NT2/D1 (cell line): ENCODE measurements around the gene RIC3.

Experiments used
- SUZ12 ChIP-seq: IDR thresholded peaks from 2 replicates; pipeline ENCODE4 v1.6.1; 2011; ENCODE audit not compliant: insufficient read length, insufficient read depth; ENCODE audit errors: extremely low read depth
- ZNF274 ChIP-seq: IDR thresholded peaks from 2 replicates; pipeline ENCODE4 v1.6.1; 2011; ENCODE audit warnings: mild to moderate bottlenecking, low read depth, low read length

DNA sequence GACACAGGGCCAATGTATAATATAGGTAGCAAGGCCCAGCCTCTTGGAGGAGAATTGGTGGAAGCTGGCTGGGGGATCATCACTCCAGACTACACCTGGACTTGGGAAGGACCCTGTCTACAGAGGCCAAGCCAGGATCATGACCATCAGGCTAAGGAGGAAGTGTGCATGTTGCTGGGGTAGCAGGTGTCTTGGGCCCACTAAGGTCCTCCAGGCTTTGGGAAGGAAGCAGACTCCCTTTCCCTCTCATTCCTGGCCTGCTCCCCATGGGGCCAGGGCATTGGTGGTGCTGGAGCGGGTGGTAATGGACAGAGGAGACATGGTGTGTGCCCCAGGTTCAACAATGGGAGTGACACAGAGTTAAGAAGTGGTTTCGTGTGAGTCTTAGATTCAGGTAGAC lies 103.8 kb downstream of the RIC3 start:
- no peak for TF ChIP-seq SUZ12
- no peak for TF ChIP-seq ZNF274
